Epithelial cell of prostate (primary cell): ENCODE data around the gene OCEL1.
"Not testable (repeated sequence)": the region's sequence is repeated elsewhere in the genome, so short reads cannot be mapped to it uniquely, and the experiment has no call there.

Source experiments
- DNase-seq: peaks from one replicate; pipeline ENCODE4 v3.0.0-alpha.2; 2011; ENCODE audit warnings: low read depth, low spot score
- H3K27ac ChIP-seq: fragments of 450-650 bp; 2 replicates; pipeline ENCODE4 v1.5.1; 2017; ENCODE audit warnings: mild to moderate bottlenecking

Gene OCEL1

GRCh38 chr19:17226002-17226933, at the start of gene OCEL1:
Gene OCEL1 (plus strand): TSS chr19:17226226. CDS start chr19:17226248, 22 bp downstream.
- DNase-seq: peak; percentile 85
- H3K27ac ChIP-seq: peak within 1 kb of the TSS; percentile 74

- H3K27ac ChIP-seq: no peak overlapping the region
- DNase-seq: no peak
These were observed 47.7 kb upstream of the OCEL1 start for GRCh38 chr19:17178291-17178690.

- no peak overlapping the region for H3K27ac ChIP-seq
- no peak for DNase-seq
These were observed 44.9 kb upstream of the OCEL1 start for GRCh38 chr19:17180997-17181702.

GRCh38 chr19:17183271-17183761, 42.7 kb upstream of the OCEL1 start:
- DNase-seq: no peak
- no peak overlapping the region for H3K27ac ChIP-seq

- no peak overlapping the region for H3K27ac ChIP-seq
These were observed 42.1 kb upstream of the OCEL1 start for GRCh38 chr19:17183858-17184321.

GRCh38 chr19:17184371-17184841, 41.6 kb upstream of the OCEL1 start:
- no peak for DNase-seq
- H3K27ac ChIP-seq: no peak overlapping the region

More at GRCh38 chr19:17183858-17184321, 42.1 kb upstream of the OCEL1 start:
- DNase-seq: no peak

GRCh38 chr19:17185590-17185989, 40.4 kb upstream of the OCEL1 start:
- no peak for DNase-seq

GRCh38 chr19:17191736-17192135, 34.3 kb upstream of the OCEL1 start:
- H3K27ac ChIP-seq, DNase-seq: not testable (repeated sequence)

More at GRCh38 chr19:17185590-17185989, 40.4 kb upstream of the OCEL1 start:
- H3K27ac ChIP-seq: no peak overlapping the region

GRCh38 chr19:17192751-17193150, 33.3 kb upstream of the OCEL1 start:
- no peak overlapping the region for H3K27ac ChIP-seq
- DNase-seq: no peak

- H3K27ac ChIP-seq: no peak overlapping the region
- no peak for DNase-seq
These were observed 31.4 kb upstream of the OCEL1 start for GRCh38 chr19:17194608-17195007.

GRCh38 chr19:17195106-17195505, 30.9 kb upstream of the OCEL1 start:
- no peak for DNase-seq
- H3K27ac ChIP-seq: no peak overlapping the region

- no peak overlapping the region for H3K27ac ChIP-seq
- DNase-seq: no peak
These were observed 29.4 kb upstream of the OCEL1 start for GRCh38 chr19:17196610-17197009.

GRCh38 chr19:17197666-17198065, 28.4 kb upstream of the OCEL1 start:
- DNase-seq: no peak
- no peak overlapping the region for H3K27ac ChIP-seq

GRCh38 chr19:17200408-17201079, 25.5 kb upstream of the OCEL1 start:
- no peak overlapping the region for H3K27ac ChIP-seq
- no peak for DNase-seq

GRCh38 chr19:17202249-17202648, 23.8 kb upstream of the OCEL1 start:
- peak; percentile 5 for DNase-seq
- H3K27ac ChIP-seq: no peak overlapping the region

- DNase-seq: no peak
These were observed 23.3 kb upstream of the OCEL1 start for GRCh38 chr19:17202713-17203112.

GRCh38 chr19:17205237-17206140, 20.5 kb upstream of the OCEL1 start:
- no peak for DNase-seq

More at GRCh38 chr19:17202713-17203112, 23.3 kb upstream of the OCEL1 start:
- no peak overlapping the region for H3K27ac ChIP-seq

GRCh38 chr19:17206736-17207581, 19.1 kb upstream of the OCEL1 start:
- DNase-seq: no peak
- no peak overlapping the region for H3K27ac ChIP-seq

More at GRCh38 chr19:17205237-17206140, 20.5 kb upstream of the OCEL1 start:
- no peak overlapping the region for H3K27ac ChIP-seq
